Ishikawa (cell line): ENCODE results near the gene PLD6.

Experiments
- CEBPB ChIP-seq: IDR thresholded peaks from 2 replicates; pipeline ENCODE4 v1.6.1; 2012
- CREB1 ChIP-seq: IDR thresholded peaks from 2 replicates; pipeline ENCODE4 v1.6.1; 2012; ENCODE audit warnings: low read depth
- EGR1 ChIP-seq: IDR thresholded peaks from 2 replicates; pipeline ENCODE4 v1.6.1; 2012
- EP300 ChIP-seq: IDR thresholded peaks from 2 replicates; pipeline ENCODE4 v1.6.1; 2012; ENCODE audit warnings: borderline replicate concordance
- FOXM1 ChIP-seq: IDR thresholded peaks from 2 replicates; pipeline ENCODE4 v1.6.1; 2012; ENCODE audit warnings: low read depth, borderline replicate concordance
- MAX ChIP-seq: IDR thresholded peaks from 2 replicates; pipeline ENCODE4 v1.6.1; 2012
- RAD21 ChIP-seq: IDR thresholded peaks from 2 replicates; pipeline ENCODE4 v1.6.1; 2012; ENCODE audit warnings: low read depth
- REST ChIP-seq: IDR thresholded peaks from 2 replicates; pipeline ENCODE4 v1.6.1; 2012; ENCODE audit warnings: low read depth, mild to moderate bottlenecking
- TAF1 ChIP-seq: IDR thresholded peaks from 2 replicates; pipeline ENCODE4 v1.6.1; 2012; ENCODE audit warnings: low read depth, mild to moderate bottlenecking
- TEAD4 ChIP-seq: IDR thresholded peaks from 2 replicates; pipeline ENCODE4 v1.6.1; 2012
- ZBTB7A ChIP-seq: IDR thresholded peaks from 2 replicates; pipeline ENCODE4 v1.6.1; 2012; ENCODE audit warnings: low read depth

GRCh38 chr17:17246879-17247278, 40.7 kb upstream of the PLD6 start:
- TF ChIP-seq FOXM1 = no peak
- no peak for TF ChIP-seq ZBTB7A
- no peak for TF ChIP-seq MAX
- no peak for TF ChIP-seq TAF1
- no peak for TF ChIP-seq REST
- no peak for TF ChIP-seq CEBPB
- no peak for TF ChIP-seq RAD21
- TF ChIP-seq EP300 = no peak
- TF ChIP-seq CREB1 = no peak
- no peak for TF ChIP-seq EGR1
- TF ChIP-seq TEAD4 = no peak
